ENCODE results near the gene N4BP2. TPM values are rescaled to one million over a fixed set of nuclear protein-coding genes. Genes with fewer than 3 reads are reported as not detected.

Gene N4BP2
- total RNA-seq, 1 experiment from 2014 or later, result 7.0 TPM

DNA sequence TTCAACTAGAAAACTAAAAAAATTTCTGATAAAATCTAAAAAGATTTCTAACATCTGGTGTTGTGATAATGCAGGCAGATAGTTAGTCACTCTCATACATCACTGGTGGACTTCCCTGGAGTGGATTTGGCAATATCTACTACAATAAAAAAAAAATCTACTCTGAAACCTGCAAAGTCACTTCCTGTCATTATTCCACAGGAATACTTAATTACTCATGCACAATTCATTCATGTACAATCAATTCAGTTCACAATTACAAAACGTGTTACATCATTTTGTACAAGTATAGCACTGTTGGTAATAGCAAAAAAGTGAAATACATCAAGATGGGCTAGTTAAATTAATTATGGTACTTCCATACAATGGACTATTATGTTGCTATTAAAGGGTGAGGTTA is 123.7 kb downstream of the N4BP2 start:
- Histone ChIP-seq H3K4me1 (replicated peaks) (no peaks in the 10 kb centered on the region), H3K27me3 (replicated peaks) (no peaks in the 10 kb centered on the region), H3K27ac (no peak overlapping the region), H3K4me3 (no peak overlapping the region), H3K36me3 (no peaks in the 10 kb centered on the region), H3K9me3 (replicated peaks) (no peaks in the 10 kb centered on the region)
- no peak for DNase-seq (ENCODE audit: low read depth in 1 of 2, low spot score in 2 of 2)

- Histone ChIP-seq H3K27ac (no peak overlapping the region), H3K36me3 (no peaks in the 10 kb centered on the region), H3K4me3 (no peak overlapping the region), H3K4me1 (replicated peaks) (no peaks in the 10 kb centered on the region), H3K9me3 (replicated peaks) (no peaks in the 10 kb centered on the region), H3K27me3 (replicated peaks) (no peaks in the 10 kb centered on the region)
- DNase-seq (ENCODE audit: low read depth in 1 of 2, low spot score in 2 of 2), result no peak
Observed at GRCh38 chr4:40182001-40182400, 125.4 kb downstream of the N4BP2 start.

DNA sequence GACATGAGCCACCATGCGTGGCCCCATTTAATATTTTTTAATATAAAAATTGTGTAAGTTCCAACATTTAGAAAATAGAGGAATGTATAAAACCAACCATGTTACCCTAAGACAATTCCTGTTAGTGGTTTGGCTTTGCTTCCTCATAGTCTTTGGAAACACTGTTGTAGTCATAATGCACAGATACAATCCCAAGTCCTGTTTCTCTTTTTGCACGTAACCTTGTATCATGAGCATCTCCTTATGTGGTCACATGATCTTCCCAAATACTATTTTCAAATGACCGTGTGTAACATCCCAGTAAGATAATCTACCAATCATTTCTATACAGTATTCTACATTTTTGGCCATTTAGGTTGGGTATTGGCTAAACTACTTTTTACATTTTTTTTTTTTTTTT is 126.3 kb downstream of the N4BP2 start:
- Histone ChIP-seq H3K36me3 (no peaks in the 10 kb centered on the region), H3K9me3 (replicated peaks) (no peaks in the 10 kb centered on the region), H3K27me3 (replicated peaks) (no peaks in the 10 kb centered on the region), H3K4me3 (no peak overlapping the region), H3K4me1 (replicated peaks) (no peaks in the 10 kb centered on the region), H3K27ac (no peak overlapping the region)
- no peak for DNase-seq (ENCODE audit: low read depth in 1 of 2, low spot score in 2 of 2)

- Histone ChIP-seq H3K4me3 (no peak overlapping the region), H3K9me3 (replicated peaks) (no peaks in the 10 kb centered on the region), H3K4me1 (replicated peaks) (no peaks in the 10 kb centered on the region), H3K36me3 (no peaks in the 10 kb centered on the region), H3K27me3 (replicated peaks) (no peaks in the 10 kb centered on the region), H3K27ac (no peak overlapping the region)
- DNase-seq (ENCODE audit: low read depth in 1 of 2, low spot score in 2 of 2), result no peak
Observed at GRCh38 chr4:40183615-40184411, 127.2 kb downstream of the N4BP2 start.

DNA sequence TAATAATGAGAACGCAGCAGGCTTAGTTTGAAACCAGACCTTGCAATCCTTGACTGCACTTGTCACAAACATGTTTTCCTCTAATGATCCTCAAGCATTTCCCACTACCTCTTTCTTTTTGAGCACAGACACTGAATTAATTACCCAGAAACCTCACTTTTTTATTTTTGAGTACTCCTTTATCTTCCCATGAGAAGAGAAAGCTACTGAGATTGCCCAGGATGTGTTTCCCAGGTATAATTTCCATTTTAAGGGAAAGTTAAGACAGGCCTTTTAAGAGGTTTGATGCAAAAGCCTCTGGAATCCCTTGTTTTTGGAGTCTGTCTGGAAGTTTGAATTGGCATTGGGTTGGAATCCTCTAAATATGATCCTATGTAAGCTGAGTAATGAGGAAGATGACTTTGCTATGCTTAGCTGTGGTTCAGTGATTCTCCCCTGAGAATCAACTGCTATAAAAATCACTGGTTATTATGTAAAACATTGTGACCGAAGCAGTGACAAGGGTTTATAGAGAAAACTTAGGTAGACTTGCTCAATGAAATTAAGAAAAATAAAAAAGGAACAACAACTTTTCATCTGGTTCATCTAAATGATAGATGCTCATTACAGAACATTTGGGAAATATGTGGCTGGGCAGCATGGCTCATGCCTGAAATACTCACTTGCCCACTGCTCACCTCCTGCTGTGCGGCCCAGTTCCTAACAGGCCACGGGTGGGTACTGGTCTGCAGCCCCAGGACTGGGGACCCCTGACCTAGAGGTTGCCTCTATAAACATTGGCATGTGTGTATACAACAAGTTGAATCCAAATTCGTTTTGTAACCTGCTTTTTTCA is 129.4 kb downstream of the N4BP2 start:
- no peaks in the 10 kb centered on the region for H3K4me1 ChIP-seq (replicated peaks)
- no peaks in the 10 kb centered on the region for H3K27me3 ChIP-seq (replicated peaks)
- DNase-seq (ENCODE audit: low read depth in 1 of 2, low spot score in 2 of 2), result no peak
- H3K9me3 ChIP-seq (replicated peaks), result no peaks in the 10 kb centered on the region
- no peaks in the 10 kb centered on the region for H3K36me3 ChIP-seq
- no peak overlapping the region for H3K27ac ChIP-seq
- H3K4me3 ChIP-seq, result no peak overlapping the region

DNA sequence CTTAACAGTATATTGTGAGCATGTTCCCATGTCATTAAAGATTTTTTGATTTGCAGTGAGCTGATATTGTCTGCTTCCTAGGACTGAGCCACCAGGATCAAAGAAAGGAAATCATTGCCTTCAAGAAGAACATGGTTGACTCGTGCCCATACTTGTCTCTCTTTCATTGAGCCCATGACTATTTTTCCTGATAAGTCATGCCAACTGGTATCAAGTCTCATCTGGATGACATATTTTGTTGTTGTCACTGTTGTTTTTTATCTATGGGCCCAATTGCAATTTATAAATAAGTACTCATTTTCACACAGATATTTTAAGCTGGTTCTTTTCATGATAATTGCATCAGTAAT is 130.0 kb downstream of the N4BP2 start:
- Histone ChIP-seq H3K4me1 (replicated peaks) (no peaks in the 10 kb centered on the region), H3K36me3 (no peaks in the 10 kb centered on the region), H3K27ac (no peak overlapping the region), H3K27me3 (replicated peaks) (no peaks in the 10 kb centered on the region), H3K4me3 (no peak overlapping the region), H3K9me3 (replicated peaks) (no peaks in the 10 kb centered on the region)
- no peak for DNase-seq (ENCODE audit: low read depth in 1 of 2, low spot score in 2 of 2)

DNA sequence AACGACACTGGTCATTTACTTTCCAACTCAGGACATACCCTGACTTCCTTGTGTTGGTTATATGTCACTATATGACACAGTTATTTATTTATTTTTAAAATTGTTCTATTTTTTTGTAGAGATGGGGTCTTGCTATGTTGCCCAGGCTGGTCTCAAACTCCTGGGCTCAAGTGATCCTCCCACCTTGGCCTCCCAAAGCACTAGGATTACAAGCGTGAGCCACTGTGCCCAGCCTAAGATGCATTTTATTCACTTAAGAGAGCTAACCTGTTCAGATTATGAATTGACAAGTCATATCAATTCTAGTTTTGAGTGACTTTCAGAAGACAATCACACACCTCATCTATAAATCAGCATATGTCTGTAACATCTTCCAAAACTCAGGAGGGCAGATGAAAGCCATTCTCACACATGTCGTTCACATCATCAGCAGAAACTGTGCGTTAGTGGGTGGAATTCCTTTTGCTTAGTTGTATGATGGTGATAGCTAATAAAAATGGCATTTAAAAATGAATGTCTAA is 130.8 kb downstream of the N4BP2 start:
- DNase-seq (ENCODE audit: low read depth in 1 of 2, low spot score in 2 of 2), result no peak
- H3K4me3 ChIP-seq, result no peak overlapping the region
- no peaks in the 10 kb centered on the region for H3K27me3 ChIP-seq (replicated peaks)
- H3K27ac ChIP-seq, result no peak overlapping the region
- H3K36me3 ChIP-seq, result no peaks in the 10 kb centered on the region
- no peaks in the 10 kb centered on the region for H3K4me1 ChIP-seq (replicated peaks)
- no peaks in the 10 kb centered on the region for H3K9me3 ChIP-seq (replicated peaks)

GRCh38 chr4:40190019-40190418 is 133.4 kb downstream of the N4BP2 start:
- Histone ChIP-seq H3K4me1 (replicated peaks) (no peaks in the 10 kb centered on the region), H3K27ac (no peak overlapping the region), H3K36me3 (no peaks in the 10 kb centered on the region), H3K9me3 (replicated peaks) (no peaks in the 10 kb centered on the region), H3K27me3 (replicated peaks) (no peaks in the 10 kb centered on the region), H3K4me3 (no peak overlapping the region)
- no peak for DNase-seq (ENCODE audit: low read depth in 1 of 2, low spot score in 2 of 2)

- Histone ChIP-seq H3K27me3 (replicated peaks) (no peaks in the 10 kb centered on the region), H3K36me3 (no peaks in the 10 kb centered on the region), H3K4me3 (no peak overlapping the region), H3K4me1 (replicated peaks) (no peaks in the 10 kb centered on the region), H3K27ac (no peak overlapping the region), H3K9me3 (replicated peaks) (no peaks in the 10 kb centered on the region)
- no peak for DNase-seq (ENCODE audit: low read depth in 1 of 2, low spot score in 2 of 2)
Observed at GRCh38 chr4:40190465-40190864, 133.8 kb downstream of the N4BP2 start.

DNA sequence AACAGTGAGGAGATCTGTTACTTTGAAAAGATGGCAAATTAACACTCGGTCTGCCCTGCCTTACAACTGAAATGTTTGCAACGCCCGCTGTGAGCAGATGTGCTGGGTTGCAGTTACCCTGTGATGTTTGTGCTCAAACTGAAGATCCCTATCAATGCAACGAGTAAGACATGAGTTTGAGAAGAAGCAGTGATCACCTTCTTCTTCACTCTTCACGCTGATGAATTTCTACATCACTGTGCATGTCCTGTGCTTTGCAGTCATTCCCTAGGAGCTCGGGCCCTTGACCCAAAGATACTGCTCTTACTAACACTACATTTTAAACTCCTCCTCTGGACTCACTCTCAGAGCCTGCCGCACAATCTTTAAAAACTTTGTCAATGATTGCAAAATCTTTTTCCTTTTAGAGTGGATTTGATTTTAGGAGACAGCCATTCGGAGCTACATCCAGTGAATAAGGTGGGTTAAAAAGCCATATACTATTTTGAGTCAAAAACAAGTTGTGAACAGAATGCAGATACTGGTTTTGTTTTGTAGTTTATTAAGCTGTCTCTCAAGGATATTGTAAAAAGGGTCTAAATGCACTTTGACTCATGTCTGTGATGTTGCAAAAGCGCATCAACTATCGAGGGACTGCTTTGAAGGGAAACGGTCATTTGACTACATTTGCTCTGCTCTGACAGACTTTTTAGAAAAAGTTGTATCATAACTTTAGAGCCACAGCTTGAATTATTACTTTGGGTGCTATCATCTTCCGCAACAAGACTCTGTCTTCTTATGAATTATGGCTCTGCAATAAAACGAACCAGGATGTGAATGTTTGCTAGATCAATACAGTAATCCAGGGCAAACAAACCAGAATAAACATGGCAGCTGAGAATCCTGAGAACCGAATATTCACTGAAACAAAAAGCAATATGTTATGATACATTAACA is 134.5 kb downstream of the N4BP2 start:
- no peaks in the 10 kb centered on the region for H3K4me1 ChIP-seq (replicated peaks)
- no peak overlapping the region for H3K4me3 ChIP-seq
- H3K27ac ChIP-seq, result no peak overlapping the region
- DNase-seq (ENCODE audit: low read depth in 1 of 2, low spot score in 2 of 2), result no peak
- no peaks in the 10 kb centered on the region for H3K36me3 ChIP-seq
- H3K27me3 ChIP-seq (replicated peaks), result no peaks in the 10 kb centered on the region
- H3K9me3 ChIP-seq (replicated peaks), result no peaks in the 10 kb centered on the region

GRCh38 chr4:40192114-40193015 is 135.7 kb downstream of the N4BP2 start:
- Histone ChIP-seq H3K9me3 (replicated peaks) (no peaks in the 10 kb centered on the region), H3K36me3 (no peaks in the 10 kb centered on the region), H3K27me3 (replicated peaks) (no peaks in the 10 kb centered on the region), H3K27ac (no peak overlapping the region), H3K4me3 (no peak overlapping the region), H3K4me1 (replicated peaks) (no peaks in the 10 kb centered on the region)
- DNase-seq (ENCODE audit: low read depth in 1 of 2, low spot score in 2 of 2), result no peak

- no peak for DNase-seq (ENCODE audit: low read depth in 1 of 2, low spot score in 2 of 2)
- H3K36me3 ChIP-seq, result no peaks in the 10 kb centered on the region
- no peaks in the 10 kb centered on the region for H3K4me1 ChIP-seq (replicated peaks)
- no peak overlapping the region for H3K27ac ChIP-seq
- H3K9me3 ChIP-seq (replicated peaks), result no peaks in the 10 kb centered on the region
- no peak overlapping the region for H3K4me3 ChIP-seq
- H3K27me3 ChIP-seq (replicated peaks), result no peaks in the 10 kb centered on the region
Observed at GRCh38 chr4:40193016-40193571, 136.4 kb downstream of the N4BP2 start.

Measured in SJSA1 (cell line).